HPDE6-E6E7 (cell line): Measurements from ENCODE around the gene AGAP1.

Experiments
- DNase-seq: peaks from one replicate; pipeline ENCODE4 v3.0.0; 2011; ENCODE audit warnings: missing footprints; ENCODE audit errors: extremely low spot score

The AGAP1 gene

DNA sequence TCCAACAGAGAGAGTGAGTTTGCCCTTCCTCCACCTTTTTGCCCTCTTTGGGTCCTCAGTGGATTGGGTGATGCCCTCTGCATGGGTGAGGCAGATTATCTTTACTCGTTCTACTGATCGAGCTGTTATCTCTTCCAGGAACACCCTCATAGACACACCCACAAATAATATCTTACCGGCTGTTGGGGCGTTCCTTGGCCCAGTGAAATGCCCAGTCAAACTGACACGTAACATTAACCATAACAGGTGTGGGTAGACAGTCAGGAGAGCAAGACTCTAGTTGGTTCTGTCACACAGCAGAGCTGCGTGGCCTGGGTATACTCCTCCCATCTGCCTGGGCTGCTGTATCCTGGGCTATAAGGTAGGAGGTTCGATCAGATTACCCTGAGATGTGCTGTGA, 144.1 kb downstream of the AGAP1 start:
- DNase-seq: no peak

GRCh38 chr2:235638541-235639427, 144.9 kb downstream of the AGAP1 start:
- no peak for DNase-seq

- DNase-seq: no peak
Observed at GRCh38 chr2:235639428-235639773, 145.6 kb downstream of the AGAP1 start.

GRCh38 chr2:235639885-235640284, 146.0 kb downstream of the AGAP1 start:
- no peak for DNase-seq

- DNase-seq: no peak
Observed at GRCh38 chr2:235640377-235640776, 146.5 kb downstream of the AGAP1 start.

GRCh38 chr2:235640926-235641723, 147.3 kb downstream of the AGAP1 start:
- no peak for DNase-seq

- DNase-seq: no peak
Observed at GRCh38 chr2:235641956-235642355, 148.1 kb downstream of the AGAP1 start.

DNA sequence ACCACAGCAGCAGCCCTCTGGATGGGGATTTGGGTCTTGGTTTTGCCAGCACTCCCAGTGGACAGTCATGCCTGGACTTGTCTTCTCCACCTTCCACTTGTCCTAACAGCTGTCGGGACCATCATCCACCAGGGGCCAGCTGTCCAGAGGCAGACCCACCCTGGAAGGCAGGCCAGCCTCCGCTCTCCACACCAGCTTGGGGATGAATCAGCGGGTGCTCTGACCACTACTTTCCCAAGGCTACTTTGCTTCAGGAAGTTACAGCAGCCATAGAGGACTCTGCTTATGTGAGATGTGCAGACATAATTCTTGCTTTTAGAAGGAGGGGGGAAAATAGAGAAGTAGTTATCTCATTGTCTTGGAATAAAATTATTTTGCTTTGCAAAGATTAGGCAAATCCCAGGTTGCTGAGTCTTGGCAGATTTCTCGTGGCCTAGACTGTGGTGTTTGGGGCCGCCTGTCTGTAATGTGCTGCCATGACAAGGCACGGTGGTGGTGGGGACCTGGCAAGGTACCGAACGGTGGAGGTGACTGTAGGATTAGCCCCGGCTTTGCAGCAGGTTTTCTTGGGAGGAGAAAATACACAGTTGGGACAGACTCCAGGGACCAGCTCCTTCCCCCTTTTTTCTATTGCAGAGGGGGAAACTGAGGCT, 148.7 kb downstream of the AGAP1 start:
- peak; percentile 19 for DNase-seq

DNA sequence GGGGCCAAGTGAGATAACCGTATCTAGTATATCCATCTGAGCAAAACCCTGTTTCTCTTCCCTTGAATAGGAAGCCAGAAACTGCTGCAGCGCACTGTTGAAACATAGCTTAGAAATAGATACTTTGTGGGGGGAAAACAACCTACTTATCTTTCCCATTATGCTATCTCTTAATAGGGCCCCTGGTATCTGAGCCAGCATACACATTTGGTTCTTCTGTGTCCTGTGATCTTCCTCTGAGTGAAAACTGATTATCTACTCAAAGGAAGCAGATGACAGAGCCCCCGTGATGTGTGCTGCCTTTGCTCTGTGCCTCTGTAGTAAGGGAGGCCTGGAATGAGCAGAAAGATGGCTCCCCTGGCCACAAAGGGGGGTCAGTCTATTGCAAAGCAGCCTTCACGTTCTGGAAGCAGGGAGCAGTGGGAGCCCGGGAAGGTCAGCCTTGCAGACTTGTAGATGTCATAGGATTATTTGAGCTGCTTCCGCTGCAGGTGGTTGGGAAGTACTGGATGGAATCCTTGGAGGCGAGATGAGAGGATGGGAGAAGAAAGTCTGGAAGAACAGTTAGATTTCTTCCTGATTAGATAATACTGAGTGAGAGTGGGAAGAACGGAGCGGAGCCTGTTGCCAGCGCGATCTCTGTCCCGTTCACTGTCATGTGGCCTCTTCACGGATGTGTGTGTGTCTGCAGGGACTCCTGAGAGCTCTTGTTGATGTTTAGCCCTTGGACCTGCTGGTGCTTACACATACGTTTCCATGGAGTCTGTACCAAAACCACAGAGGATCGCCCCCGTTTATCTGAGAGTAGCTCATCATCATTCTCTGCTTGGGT, 150.1 kb downstream of the AGAP1 start:
- DNase-seq: no peak

DNA sequence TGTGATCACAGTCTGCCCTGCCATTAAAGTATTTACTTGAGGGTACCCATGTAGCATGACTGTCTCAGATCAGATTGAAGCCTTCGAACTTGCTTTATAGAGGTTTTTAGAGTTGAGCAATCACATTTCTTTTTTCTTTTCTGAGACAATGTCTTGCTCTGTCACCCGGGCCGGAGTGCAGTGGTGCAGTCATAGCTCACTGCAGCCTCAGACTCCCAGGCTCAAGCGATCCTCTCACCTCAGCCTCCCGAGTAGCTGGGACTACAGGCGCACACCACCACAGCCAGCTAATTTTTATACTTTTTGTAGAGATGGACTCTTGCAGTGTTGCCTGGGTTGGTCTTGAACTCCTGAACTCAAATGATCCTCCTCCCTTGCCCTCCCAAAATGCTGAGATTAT, 153.4 kb downstream of the AGAP1 start:
- DNase-seq: no peak

- DNase-seq: no peak
Observed at GRCh38 chr2:235647877-235648276, 154.0 kb downstream of the AGAP1 start.

DNA sequence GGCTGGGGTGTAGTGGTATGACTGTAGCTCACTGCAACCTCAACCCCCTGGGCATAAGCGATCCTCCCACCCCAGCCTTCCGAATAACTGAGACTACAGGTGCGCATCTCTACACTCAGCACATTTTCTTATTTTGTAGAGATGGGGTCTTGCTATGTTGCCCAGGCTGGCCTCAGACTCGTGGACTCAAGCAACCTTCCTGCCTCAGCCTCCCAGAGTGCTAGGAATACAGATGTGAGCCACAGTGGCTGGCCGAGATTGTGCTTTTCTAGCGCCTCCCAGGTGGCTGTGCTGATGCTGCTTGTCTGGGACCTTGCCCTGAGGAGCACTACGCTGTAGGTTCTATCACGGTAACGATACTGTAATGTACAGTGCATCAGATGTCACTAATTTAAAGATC, 155.6 kb downstream of the AGAP1 start:
- DNase-seq: no peak

DNA sequence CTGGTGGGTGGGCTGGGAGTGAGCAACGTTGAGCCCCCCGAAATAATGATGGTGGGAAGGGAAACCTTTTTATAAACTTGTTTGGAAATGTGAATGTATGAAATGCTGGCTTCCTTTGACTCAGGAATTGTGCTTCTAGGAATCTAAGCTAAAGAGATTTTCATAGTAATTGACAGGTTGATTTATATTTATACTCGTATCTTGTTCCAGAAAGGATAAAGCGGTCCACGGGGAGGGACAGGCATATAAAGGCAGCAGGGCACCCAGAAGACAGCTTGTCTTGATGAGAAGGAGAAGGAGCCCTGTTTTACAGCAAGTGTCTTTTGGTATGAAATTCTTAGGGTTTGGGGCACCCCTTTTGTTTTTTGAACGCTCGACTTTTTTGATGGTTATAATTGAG, 157.8 kb downstream of the AGAP1 start:
- DNase-seq: no peak

- no peak for DNase-seq
Observed at GRCh38 chr2:235654103-235654813, 160.4 kb downstream of the AGAP1 start.

DNA sequence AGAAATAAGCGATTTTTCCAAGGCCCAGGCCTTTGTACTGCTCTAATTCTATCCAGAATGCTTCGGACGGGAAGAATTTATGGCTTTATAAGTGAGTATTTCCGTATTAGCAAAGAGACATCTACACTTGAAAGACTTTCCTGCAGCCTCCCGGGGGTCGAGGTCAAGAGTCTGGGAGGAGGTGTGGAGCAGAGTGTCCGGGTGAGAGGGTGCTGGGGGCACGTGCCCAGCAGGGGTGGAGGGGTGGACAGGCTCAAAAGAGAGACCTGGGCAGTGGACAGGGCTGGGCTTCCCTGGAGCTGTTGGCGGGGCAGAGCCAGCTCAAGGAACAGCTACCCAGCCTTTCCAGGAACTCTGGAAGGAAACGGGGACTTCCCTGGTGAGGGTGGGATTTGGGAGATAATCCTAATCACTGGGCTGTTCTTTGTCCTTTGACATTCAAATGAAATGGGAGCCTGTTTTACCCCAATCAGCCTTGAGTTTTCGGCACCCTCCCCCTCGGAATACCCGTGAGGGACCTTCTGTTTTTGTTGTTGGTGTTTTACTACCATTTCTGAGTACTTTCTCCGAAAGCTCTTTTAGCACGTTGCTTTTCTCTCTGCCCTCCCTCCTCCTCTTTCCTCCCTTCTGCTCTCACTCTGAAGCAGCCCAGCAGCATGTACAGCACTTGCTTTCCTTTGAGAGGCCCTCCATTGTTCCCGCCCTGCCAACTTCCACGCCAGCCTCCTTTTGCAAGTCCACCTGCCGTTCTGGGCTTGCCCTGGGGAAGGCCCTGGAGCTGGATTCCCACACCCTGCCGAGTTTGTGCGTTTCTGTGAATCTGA, 164.7 kb downstream of the AGAP1 start:
- no peak for DNase-seq

GRCh38 chr2:235659767-235660322, 166.0 kb downstream of the AGAP1 start:
- no peak for DNase-seq

- DNase-seq: no peak
Observed at GRCh38 chr2:235660484-235661082, 166.7 kb downstream of the AGAP1 start.

DNA sequence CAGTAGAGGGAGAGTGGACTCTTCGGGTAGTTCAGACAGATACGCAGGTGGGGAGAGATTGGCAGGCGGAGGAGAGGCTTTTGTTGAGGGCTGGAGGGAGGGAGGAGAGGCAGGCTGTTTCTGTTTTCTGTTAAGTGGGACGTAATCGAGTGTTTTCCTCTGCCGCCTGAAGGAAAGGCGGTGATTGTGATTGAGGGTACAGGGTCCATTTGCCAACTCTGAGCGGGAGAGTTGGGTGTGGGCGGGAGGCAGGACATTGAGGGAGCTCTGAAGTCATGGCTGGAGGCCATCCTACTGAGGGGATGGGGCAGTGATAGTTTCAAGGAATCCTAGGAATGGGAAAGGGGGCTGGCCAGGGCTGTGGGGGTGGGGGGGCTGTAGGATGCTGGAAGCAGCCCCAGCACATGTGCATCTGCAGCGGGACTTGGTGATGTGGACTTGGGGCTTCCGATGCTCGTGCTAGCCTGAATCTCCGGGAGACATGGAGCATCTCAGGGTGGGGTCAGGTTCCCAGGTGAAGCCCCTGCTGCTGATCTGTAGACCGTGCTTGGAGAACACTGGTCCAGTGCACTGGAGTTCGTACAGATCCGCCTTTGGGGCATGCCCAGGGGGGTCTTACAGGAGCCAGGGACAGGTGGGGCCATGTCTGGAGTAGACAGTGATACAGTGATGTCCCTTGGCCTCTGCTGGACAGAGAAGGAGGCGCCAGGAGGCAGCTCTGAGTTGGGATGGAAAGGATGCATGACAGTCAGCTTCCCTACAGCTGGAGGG, 167.5 kb downstream of the AGAP1 start:
- DNase-seq: no peak

GRCh38 chr2:235661952-235662351, 168.1 kb downstream of the AGAP1 start:
- DNase-seq: no peak
